Dedifferentiated amniotic fluid mesenchymal stem cell (primary cell): Measurements from ENCODE around the gene HEXD.

Source experiments
- DNase-seq: peaks from one replicate; pipeline ENCODE4 v3.0.0-alpha.2; 2016; ENCODE audit errors: extremely low spot score

HEXD gene

DNA sequence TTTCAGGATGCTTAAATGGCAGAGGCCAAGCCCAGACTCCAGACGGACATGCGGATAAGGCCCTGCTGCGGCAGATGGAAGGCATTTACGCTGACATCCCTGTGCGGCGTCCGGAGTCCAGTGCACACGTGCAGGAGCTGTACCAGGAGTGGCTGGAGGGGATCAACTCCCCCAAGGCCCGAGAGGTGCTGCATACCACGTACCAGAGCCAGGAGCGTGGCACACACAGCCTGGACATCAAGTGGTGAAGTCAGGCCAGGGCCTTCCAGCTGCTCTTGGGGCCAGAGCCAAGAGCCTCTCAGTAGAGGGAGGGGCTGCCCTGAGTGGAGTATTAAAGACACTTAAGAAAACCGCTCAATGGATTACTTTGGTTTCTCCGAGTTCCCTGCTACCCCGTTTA, 69.8 kb downstream of the HEXD start:
- no peak for DNase-seq

DNA sequence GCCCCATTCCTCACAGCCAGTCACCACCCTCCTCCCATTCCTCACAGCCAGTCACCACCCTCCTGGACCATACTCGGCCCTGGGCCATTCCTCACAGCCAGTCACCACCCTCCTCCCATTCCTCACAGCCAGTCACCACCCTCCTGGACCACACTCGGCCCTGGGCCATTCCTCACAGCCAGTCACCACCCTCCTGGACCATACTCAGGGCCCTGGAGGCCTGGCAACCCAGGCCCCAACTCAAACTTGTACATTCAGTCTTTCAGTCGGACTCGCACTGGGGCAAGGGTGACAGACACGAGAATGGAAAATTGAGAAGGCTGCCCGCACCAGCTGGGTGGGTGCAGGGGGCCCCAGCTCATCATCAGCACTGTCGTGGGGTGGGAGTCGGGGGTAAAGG, 71.0 kb downstream of the HEXD start:
- DNase-seq: no peak

DNA sequence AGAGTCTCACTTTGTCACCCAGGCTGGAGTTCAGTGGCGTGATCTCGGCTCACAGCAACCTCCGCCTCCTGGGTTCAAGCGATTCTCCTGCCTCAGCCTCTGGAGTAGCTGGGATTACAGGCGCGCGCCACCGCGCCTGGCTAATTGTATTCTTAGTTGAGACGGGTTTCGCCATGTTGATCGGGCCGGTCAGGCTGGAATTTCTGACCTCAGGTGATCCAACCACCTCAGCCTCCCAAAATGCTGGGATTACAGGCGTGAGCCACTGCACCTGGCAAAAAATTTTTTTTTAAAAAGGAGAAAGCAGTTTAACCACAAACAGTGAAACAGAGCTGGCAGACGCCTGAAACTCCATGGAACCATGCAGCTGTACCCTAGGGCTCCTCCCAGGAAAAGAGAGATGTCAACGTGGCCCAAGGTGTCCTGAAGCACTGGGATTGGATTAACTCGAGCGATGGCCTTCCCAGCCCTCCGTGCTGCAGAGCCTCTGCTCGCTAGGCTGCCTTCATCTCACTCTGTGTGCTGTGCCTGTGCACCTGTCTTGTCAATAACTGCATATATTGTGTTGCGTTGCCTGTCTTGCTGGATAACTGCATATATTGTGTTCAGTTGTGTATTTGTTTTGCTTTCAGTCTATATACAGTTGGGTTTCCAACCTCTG, 71.8 kb downstream of the HEXD start:
- DNase-seq: no peak

DNA sequence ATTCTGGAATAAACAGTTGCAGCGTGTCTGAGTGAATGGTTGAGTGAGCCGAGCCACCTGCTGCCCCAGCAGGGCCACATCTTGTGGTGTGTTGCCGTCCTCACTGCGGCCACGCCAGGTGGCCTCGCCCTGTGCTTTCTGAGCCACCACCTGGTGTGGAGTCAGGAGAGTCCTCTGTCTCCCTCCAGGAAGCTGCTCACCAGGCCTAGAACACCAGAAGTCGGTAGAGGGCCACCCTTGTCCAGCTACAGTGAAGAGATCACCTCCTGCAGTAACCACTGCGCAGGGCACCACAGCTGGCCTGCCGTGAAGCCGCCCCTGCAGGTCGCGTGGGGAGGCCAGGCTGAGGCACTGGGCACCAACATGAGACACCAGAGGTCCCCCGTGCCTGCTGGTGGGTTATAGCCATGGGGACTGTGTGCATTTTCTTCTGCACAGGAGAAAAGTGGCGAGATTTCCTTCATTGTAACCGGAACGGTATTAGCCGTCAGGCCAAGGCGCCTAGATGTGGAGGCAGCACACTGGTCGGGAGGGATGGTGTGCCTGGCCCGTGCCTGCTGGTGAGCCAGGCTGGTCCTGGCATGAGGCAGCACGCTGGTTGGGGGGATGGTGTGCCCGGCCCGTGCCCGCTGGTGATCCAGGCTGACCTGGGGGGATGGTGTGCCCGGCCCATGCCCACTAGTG, 72.5 kb downstream of the HEXD start:
- no peak for DNase-seq

DNA sequence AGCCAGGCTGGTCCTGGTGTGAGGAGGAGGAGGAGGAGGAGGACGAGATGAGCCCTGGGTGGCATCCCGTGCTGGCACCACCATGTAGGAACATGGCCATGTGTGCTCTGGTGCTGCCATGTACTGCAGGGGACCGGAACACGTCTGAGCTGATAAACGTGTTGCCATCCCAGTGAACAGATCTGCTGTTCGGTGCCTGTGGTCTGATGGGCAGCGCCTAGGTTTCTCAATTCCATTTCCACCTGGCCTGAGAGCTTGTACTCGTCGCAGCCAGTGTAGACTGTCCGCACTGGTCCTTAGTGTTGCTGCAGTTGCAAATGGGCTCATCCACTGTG, 73.0 kb downstream of the HEXD start:
- no peak for DNase-seq

DNA sequence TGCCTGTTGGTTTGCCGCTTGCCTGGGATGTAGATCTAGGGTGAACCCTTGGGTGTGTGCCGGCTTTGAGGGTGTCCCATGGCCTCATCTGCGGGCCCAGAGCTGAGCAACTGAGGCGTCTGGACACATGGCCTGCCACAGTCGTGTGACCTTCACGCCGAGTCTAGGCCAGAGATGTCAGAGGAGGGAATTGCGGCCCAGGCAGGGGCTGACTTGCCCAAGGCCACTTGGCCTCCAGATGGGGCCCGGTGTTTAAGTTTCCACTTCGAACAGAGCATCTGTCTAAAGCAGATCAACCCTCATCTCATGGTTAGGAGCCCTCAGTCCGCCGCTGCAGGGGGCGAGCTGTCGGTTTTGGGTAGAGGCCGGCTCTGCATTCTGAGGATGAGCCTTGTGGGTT, 73.4 kb downstream of the HEXD start:
- no peak for DNase-seq
